Aortic smooth muscle cell (primary cell): Measurements from ENCODE around the gene BAAT. TPM values are rescaled to one million over a fixed set of nuclear protein-coding genes. Genes with fewer than 3 reads are reported as not detected.

Experiments
- total RNA-seq: library from RNA; depleted of rRNA; stranded (reverse); fragments of >200 nt; gene quantifications from 2 replicates; pipeline ENCODE4 v1.2.3, GENCODE V29; 2014

The BAAT gene
- not detected in 2 replicates for total RNA-seq

DNA sequence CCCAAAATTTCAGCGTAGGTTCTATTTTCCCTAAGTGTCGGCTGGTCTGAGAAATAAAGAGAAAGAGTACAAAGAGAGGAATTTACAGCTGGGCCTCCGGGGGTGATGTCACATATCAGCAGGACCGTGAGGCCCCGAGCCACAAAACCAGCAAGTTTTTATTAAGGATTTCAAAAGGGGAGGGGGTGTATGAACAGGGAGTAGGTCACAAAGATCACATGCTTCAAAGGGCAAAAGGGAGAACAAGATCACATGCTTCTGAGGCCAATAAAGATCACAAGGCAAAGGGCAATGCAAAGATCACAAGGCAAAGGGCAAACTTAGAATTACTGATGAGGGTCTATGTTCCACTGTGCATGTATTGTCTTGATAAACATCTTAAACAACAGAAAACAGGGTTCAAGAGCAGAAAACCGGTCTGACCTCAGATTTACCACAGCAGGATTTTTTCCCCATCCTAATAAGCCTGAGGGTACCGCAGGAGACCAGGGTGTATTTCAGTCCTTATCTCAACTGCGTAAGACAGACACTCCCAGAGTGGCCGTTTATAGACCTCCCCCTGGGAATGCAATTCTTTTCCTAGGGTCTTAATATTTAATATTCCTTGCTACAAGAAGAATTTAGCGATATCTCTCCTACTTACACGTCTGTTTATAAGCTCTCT, at the start of gene BAAT:
BAAT (minus strand) TSS at position 134 of the 664 bp plus-strand sequence. CDS start 13,602 bp downstream, outside the sequence.

DNA sequence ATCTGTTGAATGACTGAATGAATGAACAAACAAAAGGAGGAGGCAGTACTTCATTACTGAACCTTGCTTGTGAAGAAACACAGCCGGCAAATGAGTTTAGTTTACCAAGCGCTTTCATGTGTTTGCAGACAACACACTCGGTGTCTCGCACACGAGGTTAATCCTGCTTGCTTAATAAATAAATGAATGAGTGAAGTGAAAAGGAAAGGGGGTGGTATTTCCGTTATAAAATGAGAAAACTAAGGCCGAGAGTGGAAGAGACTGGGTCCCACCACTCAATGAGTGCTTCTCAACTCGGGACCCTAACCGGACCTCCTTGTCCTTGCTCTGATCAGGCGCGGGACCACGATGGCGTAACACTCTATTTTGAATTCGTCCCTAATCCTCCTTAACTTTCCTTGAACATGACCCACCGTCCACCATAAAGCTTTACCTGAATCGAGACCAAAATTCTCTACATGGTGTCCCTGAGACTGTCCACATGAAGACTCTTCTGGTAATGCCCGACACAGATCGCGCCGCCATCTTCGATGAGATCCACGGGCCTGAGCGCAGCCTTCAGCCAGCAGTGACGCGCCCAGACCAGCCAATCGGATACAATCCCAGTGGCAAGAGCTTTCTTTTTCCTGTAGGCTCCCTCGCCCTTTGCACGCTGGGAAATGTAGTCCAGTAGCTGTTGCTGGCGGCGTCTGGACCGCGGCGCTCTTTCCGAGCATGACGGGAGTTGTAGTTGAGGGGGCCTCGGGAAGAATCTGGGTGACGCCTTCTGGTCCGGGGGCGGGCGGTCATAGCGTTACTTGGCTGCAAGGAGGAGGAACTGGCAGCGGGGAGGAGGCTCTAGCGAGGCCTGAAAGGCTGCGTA, 13.5 kb upstream of the BAAT start, which contains the start of the genes MRPL50 and ZNF189:
MRPL50 (minus strand) TSS at position 551 of the 862 bp plus-strand sequence; CDS start at position 525, 26 bp downstream.
ZNF189 (plus strand) TSS at position 784 of the 862 bp plus-strand sequence. CDS start 306 bp downstream, outside the sequence.

Other genes with a start within 250 kb of the BAAT start
- gene MRPL50, start 13.6 kb upstream of the BAAT start, total RNA-seq = 10.3 and 11.9 TPM in 2 replicates
- 16.9 and 18.2 TPM in 2 replicates for gene ZNF189, start 13.8 kb upstream of the BAAT start, total RNA-seq
- not detected in 2 replicates for gene ALDOB, start 50.8 kb upstream of the BAAT start, total RNA-seq
- gene RNF20, start 148.8 kb upstream of the BAAT start, total RNA-seq = 34.7 and 36.6 TPM in 2 replicates
- not detected in 2 replicates for gene PPP3R2, start 210.0 kb upstream of the BAAT start, total RNA-seq